Bronchial epithelial cell (primary cell): ENCODE measurements around the gene ALDH3B2. TPM values are rescaled to one million over a fixed set of nuclear protein-coding genes. Genes with fewer than 3 reads are reported as not detected.

ENCODE experiments used
- DNase-seq: peaks from one replicate; pipeline ENCODE4 v3.0.0-alpha.2; 2010; ENCODE audit warnings: low read depth
- FAIRE-seq: peaks from 2 replicates; lab custom pipeline; 2011; peaks lifted over from hg19 to GRCh38; lab: Jason Lieb, UNC
- H3K27me3 ChIP-seq: 2 replicates; pipeline ENCODE4 v1.5.1; 2011; ENCODE audit warnings: low read length; ENCODE audit not compliant: control insufficient read depth, insufficient read depth
- H3K36me3 ChIP-seq: 2 replicates; pipeline ENCODE4 v1.5.1; 2011; ENCODE audit warnings: low read length; ENCODE audit not compliant: control insufficient read depth, insufficient read depth
- H3K4me3 ChIP-seq: 2 replicates; pipeline ENCODE4 v1.5.1; 2011; ENCODE audit warnings: mild to moderate bottlenecking, low read depth, low read length, control low read depth
- CTCF ChIP-seq: IDR thresholded peaks from 2 replicates; pipeline ENCODE4 v1.5.1; 2011; ENCODE audit warnings: mild to moderate bottlenecking, moderate library complexity, low read length, control low read depth, inconsistent platforms; ENCODE audit not compliant: insufficient read depth, severe bottlenecking
- total RNA-seq: library from RNA; depleted of rRNA; stranded (reverse); fragments of >200 nt; gene quantifications from 2 replicates; pipeline ENCODE4 v1.2.1, GENCODE V29; 2014

ALDH3B2 gene
- total RNA-seq, 1 donor from 2014 or later, result 17.9 TPM

DNA sequence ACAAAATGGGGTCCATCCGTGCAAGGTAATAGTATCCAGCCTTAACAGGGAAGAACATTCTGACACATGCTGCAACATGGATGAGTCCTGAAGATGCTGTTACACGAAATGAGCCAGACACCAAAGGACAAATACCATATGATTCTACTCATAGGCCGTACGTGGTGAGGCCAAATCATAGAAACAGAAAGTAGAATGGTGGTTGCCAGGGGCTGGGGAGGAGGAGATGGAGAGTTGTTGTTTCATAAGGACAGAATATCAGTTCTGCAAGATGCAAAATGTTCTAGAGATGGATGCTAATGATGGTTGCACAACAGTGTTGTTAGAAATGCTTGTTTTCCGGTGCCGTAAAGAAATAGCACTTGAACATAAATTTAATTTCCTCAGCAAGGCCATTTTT, 37.5 kb downstream of the ALDH3B2 start:
- TF ChIP-seq CTCF, result no peak
- Histone ChIP-seq H3K4me3 (no peak overlapping the region), H3K27me3 (no peaks in the 10 kb centered on the region), H3K36me3 (no peaks in the 10 kb centered on the region)
- FAIRE-seq (no peak), DNase-seq (no peak)

- Histone ChIP-seq H3K36me3 (no peaks in the 10 kb centered on the region), H3K4me3 (no peak overlapping the region), H3K27me3 (no peaks in the 10 kb centered on the region)
- FAIRE-seq (no peak), DNase-seq (no peak)
- TF ChIP-seq CTCF, result no peak
Observed at GRCh38 chr11:67635231-67635521, 39.2 kb downstream of the ALDH3B2 start.

GRCh38 chr11:67634366-67635230, 39.8 kb downstream of the ALDH3B2 start:
- DNase-seq, result no peak

DNA sequence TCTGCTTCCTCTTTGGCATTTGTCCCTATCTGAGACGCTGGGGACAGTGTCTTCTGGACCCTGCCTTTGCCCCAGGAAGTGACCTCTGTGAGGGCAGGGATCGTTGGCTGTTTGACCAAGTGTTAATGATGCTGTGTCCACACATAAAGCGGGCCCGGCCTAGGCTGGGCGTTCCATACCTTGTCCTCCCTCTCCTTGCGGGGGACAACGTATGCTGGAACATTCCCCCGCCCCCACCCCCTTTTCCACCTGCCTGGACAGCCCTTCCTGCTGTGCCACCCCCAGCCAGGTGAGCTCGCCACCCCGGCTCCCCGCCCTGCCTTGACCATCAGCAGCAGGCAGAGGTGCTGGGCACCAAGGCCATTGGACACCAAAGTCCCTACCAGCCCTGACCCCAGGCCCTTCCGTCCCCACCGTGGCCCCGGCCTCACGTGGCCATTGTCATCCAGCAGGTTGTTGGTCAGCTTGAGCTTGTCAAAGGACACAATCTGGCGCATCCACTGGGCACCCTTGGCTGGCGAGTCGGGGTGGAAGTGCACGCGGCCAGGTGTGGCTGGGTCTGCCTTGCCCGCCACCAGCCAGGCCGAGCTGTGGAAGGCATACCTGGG, 40.6 kb downstream of the ALDH3B2 start:
- TF ChIP-seq CTCF, result no peak
- no peak for DNase-seq
- FAIRE-seq, result no peak
- Histone ChIP-seq H3K27me3 (no peaks in the 10 kb centered on the region), H3K36me3 (no peaks in the 10 kb centered on the region), H3K4me3 (no peak overlapping the region)

More at GRCh38 chr11:67634366-67635230, 39.8 kb downstream of the ALDH3B2 start:
- H3K4me3 ChIP-seq, result no peak overlapping the region
- FAIRE-seq, result no peak
- TF ChIP-seq CTCF, result no peak
- no peaks in the 10 kb centered on the region for H3K36me3 ChIP-seq
- H3K27me3 ChIP-seq, result no peaks in the 10 kb centered on the region

DNA sequence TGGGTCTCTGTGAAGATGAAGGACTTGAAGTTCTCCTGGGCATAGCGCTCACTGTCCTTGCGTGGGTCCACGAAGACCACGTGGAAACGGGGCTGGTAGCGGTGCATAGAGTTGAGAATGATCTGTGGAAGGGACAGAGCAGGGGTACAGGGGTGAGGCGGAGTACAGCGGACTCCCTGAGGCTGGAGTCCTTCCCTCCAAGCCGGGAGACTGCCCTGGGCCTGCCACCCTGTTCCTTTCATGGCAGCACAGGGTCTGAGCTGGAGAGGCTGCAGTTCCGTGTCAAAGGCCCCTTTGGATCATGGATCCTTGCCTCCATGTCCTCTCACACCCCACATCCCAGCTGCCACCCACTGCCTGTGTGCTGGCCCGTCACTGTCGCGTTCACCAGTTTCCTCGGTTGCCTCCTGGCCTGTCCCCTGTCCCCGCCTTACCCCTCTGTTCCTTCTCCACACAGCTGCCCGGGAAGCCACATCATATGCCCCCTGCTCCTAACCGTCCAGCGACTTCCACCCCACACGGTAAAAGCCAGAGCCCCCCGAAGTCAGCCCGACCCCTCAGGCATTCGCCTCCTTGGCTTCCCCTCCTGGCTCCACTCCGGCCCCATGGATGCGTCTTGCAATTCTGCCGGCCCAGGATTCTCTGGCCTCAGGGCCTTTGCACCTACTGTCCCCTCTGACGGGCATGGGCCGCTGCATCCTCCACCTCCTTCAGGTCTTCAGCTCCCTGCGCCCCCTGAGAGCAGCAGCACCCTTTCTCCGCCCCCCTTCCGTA, 41.3 kb downstream of the ALDH3B2 start:
- H3K27me3 ChIP-seq, result no peaks in the 10 kb centered on the region
- no peaks in the 10 kb centered on the region for H3K36me3 ChIP-seq
- DNase-seq, result no peak
- H3K4me3 ChIP-seq, result no peak overlapping the region
- FAIRE-seq, result peak; percentile 23
- TF ChIP-seq CTCF, result no peak
